Frontal cortex (tissue), 1 donor: ENCODE measurements around the gene RCC2. TPM values are rescaled to one million over a fixed set of nuclear protein-coding genes. Genes with fewer than 3 reads are reported as not detected.

ENCODE experiments used
- total RNA-seq: library from RNA; depleted of rRNA; stranded (reverse); fragments of >200 nt; gene quantifications from one replicate; pipeline ENCODE4 v1.2.3, GENCODE V29; 2014

RCC2 gene
- total RNA-seq, 1 donor from 2014 or later, result 27.7 TPM

Other genes starting within 250 kb of the RCC2 start
- gene PADI1, start 234.5 kb downstream of the RCC2 start, total RNA-seq, result not detected
- not detected for gene PADI3, start 190.6 kb downstream of the RCC2 start, total RNA-seq
- 0.41 TPM for gene PADI4, start 131.5 kb downstream of the RCC2 start, total RNA-seq
- gene PADI6, start 67.5 kb downstream of the RCC2 start, total RNA-seq, result not detected
- 25.7 TPM for gene ARHGEF10L, start 100.0 kb upstream of the RCC2 start, total RNA-seq